GM12878 (cell line): ENCODE measurements around the gene ARHGAP9.

Experiments
- EP300 ChIP-seq, 2 experiments: fragments of 150-350 bp in 1 of 2; IDR thresholded peaks; 2 replicates each; pipeline ENCODE4 v1.6.1; 2011 to 2012; ENCODE audit warnings: low read depth in 2 of 2, low read length in 2 of 2, borderline replicate concordance in 1 of 2, improper control_type of control experiment in 1 of 2, inconsistent platforms in 1 of 2; ENCODE audit not compliant: control insufficient read depth in 1 of 2
- GATAD2B ChIP-seq: fragments of 450-650 bp; conservative IDR thresholded peaks from 2 replicates; pipeline ENCODE4 v1.6.1; 2017; ENCODE audit warnings: low read depth, mild to moderate bottlenecking, moderate library complexity
- TF ChIP-seq, protein P1 (sequence below), 3 experiments: IDR thresholded peaks in 2 of 3; conservative IDR thresholded peaks in 1 of 3; 2 replicates each; pipeline ENCODE4 v1.5.1; 2011; ENCODE audit warnings: low read depth in 3 of 3, low read length in 3 of 3, mild to moderate bottlenecking in 3 of 3, control low read depth in 2 of 3, moderate library complexity in 2 of 3, inconsistent platforms in 1 of 3, mixed read lengths in 1 of 3; ENCODE audit not compliant: control insufficient read depth in 2 of 3, insufficient read depth in 1 of 3; ENCODE audit errors: extremely low read depth in 1 of 3

DNA sequence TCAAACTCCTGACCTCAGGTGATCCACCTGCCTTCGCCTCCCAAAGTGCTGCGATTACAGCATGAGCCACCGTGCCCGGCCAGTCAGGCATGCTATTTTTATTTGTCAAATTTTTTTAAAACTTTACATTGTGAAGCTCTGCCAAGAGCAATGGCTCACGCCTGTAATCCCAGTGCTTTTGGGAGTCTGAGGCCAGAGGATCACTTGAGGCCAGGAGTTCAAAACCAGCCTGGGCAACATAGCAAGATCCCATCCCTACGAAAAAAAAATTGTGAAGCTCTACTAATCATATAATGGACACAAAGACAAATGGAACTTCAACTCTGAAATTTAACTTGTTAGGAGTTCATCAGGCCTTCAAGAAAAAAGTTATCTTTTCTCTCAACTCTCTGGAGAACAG, 50.7 kb downstream of the ARHGAP9 start:
- TF ChIP-seq GATAD2B: no peak
- TF ChIP-seq EP300 (IDR thresholded peaks at IDR 0.05; ENCODE audit: borderline replicate concordance in 1 of 2, control insufficient read depth in 1 of 2, low read depth in 2 of 2, low read length in 2 of 2): no peak
- TF ChIP-seq, protein P1, sequence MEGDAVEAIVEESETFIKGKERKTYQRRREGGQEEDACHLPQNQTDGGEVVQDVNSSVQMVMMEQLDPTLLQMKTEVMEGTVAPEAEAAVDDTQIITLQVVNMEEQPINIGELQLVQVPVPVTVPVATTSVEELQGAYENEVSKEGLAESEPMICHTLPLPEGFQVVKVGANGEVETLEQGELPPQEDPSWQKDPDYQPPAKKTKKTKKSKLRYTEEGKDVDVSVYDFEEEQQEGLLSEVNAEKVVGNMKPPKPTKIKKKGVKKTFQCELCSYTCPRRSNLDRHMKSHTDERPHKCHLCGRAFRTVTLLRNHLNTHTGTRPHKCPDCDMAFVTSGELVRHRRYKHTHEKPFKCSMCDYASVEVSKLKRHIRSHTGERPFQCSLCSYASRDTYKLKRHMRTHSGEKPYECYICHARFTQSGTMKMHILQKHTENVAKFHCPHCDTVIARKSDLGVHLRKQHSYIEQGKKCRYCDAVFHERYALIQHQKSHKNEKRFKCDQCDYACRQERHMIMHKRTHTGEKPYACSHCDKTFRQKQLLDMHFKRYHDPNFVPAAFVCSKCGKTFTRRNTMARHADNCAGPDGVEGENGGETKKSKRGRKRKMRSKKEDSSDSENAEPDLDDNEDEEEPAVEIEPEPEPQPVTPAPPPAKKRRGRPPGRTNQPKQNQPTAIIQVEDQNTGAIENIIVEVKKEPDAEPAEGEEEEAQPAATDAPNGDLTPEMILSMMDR (IDR thresholded peaks at IDR 0.05 in 2 of 3, conservative IDR thresholded peaks at IDR 0.05 in 1 of 3; ENCODE audit: control insufficient read depth in 2 of 3, extremely low read depth in 1 of 3, insufficient read depth in 1 of 3, low read depth in 3 of 3, low read length in 3 of 3): no peak
